Nephron progenitor cell (in vitro differentiated cells): Measurements from ENCODE around the gene GPR32.
"Not testable (repeated sequence)": the region's sequence is repeated elsewhere in the genome, so short reads cannot be mapped to it uniquely, and the experiment has no call there.

Experiments
- DNase-seq: peaks from one replicate; pipeline ENCODE4 v3.0.0; 2021
- H3K27ac Mint-ChIP-seq: 2 replicates; pipeline ENCODE4 v1.8.0; 2021; ENCODE audit warnings: mild to moderate bottlenecking, moderate library complexity, mixed read lengths
- H3K27me3 Mint-ChIP-seq: 2 replicates; pipeline ENCODE4 v1.8.0; 2021; ENCODE audit warnings: mild to moderate bottlenecking, low read depth, mixed read lengths; ENCODE audit not compliant: poor library complexity
- H3K36me3 Mint-ChIP-seq: 2 replicates; pipeline ENCODE4 v1.8.0; 2021; ENCODE audit warnings: low read depth, mixed read lengths
- H3K4me1 Mint-ChIP-seq: 2 replicates; pipeline ENCODE4 v1.8.0; 2021; ENCODE audit warnings: mixed read lengths
- H3K4me3 Mint-ChIP-seq: 2 replicates; pipeline ENCODE4 v1.8.0; 2021; ENCODE audit warnings: mild to moderate bottlenecking, moderate library complexity, mixed read lengths
- H3K9me3 Mint-ChIP-seq: 2 replicates; pipeline ENCODE4 v1.8.0; 2021; ENCODE audit warnings: mild to moderate bottlenecking, moderate library complexity, mixed read lengths
- TF ChIP-seq, protein P1 (sequence below): fragments of 200-600 bp; sonication (generic); IDR thresholded peaks from 2 replicates; pipeline ENCODE4 v1.5.0; 2021; ENCODE audit warnings: antibody characterized with exemption

GPR32 gene, protein sequence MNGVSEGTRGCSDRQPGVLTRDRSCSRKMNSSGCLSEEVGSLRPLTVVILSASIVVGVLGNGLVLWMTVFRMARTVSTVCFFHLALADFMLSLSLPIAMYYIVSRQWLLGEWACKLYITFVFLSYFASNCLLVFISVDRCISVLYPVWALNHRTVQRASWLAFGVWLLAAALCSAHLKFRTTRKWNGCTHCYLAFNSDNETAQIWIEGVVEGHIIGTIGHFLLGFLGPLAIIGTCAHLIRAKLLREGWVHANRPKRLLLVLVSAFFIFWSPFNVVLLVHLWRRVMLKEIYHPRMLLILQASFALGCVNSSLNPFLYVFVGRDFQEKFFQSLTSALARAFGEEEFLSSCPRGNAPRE

DNA sequence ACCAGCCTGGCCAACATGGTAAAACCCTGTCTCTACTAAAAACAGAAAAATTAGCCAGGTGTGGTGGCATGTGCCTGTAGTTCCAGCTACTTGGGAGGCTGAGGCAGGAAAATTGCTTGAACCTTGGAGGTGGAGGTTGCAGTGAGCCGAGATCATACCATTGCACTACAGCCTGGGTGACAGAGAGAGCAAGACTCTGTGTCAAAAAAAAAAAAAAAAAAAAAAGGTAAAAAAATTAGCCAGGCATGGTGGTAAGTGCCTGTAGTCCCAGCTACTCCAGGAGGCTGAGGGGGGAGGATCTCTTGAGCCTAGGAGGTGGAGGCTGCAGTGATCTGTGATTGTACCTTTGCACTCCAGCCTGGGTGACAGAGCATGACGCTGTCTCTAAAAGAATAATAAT is at the start of gene GPR32:
Gene GPR32 (plus strand): TSS at position 301 of the 400 bp plus-strand sequence. CDS start 137 bp downstream, outside the sequence.
- H3K27me3 Mint-ChIP-seq, result peaks cover 37% of the 10 kb centered on the region
- not testable (repeated sequence) for H3K4me3 Mint-ChIP-seq, H3K4me1 Mint-ChIP-seq, H3K9me3 Mint-ChIP-seq, H3K27ac Mint-ChIP-seq, H3K36me3 Mint-ChIP-seq, DNase-seq

DNA sequence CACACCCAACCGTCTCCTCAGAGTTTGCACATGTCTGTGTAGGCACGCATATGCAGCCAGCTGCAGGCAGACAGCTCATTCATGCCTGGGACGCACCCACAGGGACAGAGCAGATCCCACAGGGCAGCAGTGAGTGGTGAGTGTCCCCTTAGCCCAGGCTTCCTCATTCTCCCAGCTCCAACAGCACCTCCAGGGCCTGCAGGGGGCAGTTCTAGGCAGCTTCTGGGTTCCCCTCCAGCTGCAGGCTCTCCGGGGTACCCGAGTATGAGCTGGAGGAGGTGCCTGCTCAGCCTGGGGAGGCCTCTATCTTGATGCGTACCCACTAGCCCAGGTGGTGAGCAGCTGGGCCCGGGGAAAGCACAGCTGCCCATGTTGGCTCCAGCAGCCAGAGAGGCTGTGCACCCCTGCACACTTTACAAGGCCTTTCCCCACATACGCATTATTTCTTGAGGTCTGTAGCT is 49.3 kb upstream of the GPR32 start:
- Mint-ChIP-seq H3K27ac (no peak overlapping the region), H3K36me3 (peaks cover 5% of the 10 kb centered on the region), H3K4me1 (peaks cover 56% of the 10 kb centered on the region), H3K4me3 (peak overlapping the region; percentile 73), H3K9me3 (no peaks in the 10 kb centered on the region), H3K27me3 (peaks cover 8% of the 10 kb centered on the region)
- TF ChIP-seq, protein P1, sequence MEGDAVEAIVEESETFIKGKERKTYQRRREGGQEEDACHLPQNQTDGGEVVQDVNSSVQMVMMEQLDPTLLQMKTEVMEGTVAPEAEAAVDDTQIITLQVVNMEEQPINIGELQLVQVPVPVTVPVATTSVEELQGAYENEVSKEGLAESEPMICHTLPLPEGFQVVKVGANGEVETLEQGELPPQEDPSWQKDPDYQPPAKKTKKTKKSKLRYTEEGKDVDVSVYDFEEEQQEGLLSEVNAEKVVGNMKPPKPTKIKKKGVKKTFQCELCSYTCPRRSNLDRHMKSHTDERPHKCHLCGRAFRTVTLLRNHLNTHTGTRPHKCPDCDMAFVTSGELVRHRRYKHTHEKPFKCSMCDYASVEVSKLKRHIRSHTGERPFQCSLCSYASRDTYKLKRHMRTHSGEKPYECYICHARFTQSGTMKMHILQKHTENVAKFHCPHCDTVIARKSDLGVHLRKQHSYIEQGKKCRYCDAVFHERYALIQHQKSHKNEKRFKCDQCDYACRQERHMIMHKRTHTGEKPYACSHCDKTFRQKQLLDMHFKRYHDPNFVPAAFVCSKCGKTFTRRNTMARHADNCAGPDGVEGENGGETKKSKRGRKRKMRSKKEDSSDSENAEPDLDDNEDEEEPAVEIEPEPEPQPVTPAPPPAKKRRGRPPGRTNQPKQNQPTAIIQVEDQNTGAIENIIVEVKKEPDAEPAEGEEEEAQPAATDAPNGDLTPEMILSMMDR, result no peak
- peak; percentile 27 for DNase-seq

DNA sequence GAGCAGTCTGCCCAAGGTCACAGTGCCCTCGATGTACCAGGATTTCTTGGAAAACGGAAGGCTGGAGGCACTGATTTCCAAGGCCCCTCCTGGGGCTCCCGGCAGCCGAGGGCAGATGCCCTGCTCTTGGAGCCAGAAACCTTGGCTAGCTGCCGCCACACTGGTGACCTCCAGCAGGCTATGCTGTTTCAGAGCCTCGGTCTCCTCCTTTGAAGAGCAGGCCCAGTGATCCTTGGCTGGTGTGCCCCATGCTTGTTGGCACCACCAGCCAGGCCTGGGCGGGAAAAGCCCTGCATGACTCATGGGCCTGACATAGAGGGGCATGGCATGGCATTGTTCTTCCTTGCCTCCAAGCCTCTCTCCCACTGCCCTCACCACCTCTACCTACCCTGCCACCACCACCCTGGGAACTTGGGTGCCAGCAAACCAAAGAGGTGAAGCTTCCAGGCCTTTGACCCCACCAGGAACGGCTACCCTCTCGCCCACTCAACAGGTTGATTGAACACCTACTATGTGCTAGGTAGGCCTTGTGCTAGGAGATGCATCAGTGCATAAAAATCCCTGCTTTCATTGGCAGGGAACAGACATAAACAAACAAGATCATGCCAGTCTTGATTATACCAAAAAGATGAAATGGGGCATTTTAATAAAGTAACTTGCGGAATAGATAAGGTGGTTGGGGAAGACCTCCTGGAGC is 48.7 kb upstream of the GPR32 start:
- Mint-ChIP-seq H3K4me1 (peaks cover 61% of the 10 kb centered on the region), H3K27me3 (peaks cover 8% of the 10 kb centered on the region), H3K36me3 (no peaks in the 10 kb centered on the region), H3K9me3 (no peaks in the 10 kb centered on the region), H3K4me3 (peak overlapping the region; percentile 56), H3K27ac (no peak overlapping the region)
- TF ChIP-seq, protein P1, result no peak
- DNase-seq, result no peak

DNA sequence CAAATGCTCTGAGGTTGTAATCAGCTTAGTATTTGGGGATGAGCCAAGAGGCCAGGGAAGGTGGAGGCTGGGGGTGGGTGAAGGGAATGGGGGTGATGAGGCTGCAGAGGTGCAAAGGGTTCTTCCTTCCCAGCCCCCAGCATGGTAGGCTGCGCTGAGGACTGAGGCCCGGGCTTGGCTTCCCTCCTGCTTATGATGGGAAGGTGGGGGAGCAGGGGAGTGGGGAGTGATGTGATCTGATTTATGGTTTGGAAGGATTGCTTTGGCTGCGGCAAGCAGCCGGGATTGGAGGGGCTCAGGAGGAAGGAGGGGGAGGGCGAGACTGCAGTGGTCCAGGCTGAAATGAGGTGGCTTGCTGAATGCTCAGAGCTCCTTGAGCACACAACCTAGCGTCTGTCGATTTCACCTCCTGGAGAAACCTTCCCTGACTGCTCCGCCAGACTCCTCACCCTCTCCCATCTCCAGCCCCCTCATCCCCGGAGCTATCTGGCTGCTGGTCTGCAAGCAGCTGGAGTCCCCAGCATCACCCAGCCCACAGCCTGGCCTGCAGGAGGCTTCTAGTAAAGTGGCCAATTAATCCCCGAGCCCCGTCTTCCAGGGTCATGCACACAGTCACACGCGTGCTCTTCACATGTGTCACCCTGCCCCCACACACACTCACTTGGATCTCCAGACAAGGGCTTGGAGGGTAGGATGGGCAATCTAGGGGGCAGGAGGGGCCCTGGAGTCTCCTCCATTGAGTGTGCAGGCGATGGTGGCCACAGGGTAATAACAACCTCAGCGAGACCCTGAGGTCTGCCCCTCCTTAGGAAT is 47.9 kb upstream of the GPR32 start:
- peak overlapping the region; percentile 95 for H3K4me3 Mint-ChIP-seq
- DNase-seq, result peak; percentile 47
- TF ChIP-seq, protein P1, result no peak
- H3K36me3 Mint-ChIP-seq, result no peaks in the 10 kb centered on the region
- no peak overlapping the region for H3K27ac Mint-ChIP-seq
- H3K4me1 Mint-ChIP-seq, result peaks cover 64% of the 10 kb centered on the region
- peaks cover 7% of the 10 kb centered on the region for H3K27me3 Mint-ChIP-seq
- H3K9me3 Mint-ChIP-seq, result no peaks in the 10 kb centered on the region

DNA sequence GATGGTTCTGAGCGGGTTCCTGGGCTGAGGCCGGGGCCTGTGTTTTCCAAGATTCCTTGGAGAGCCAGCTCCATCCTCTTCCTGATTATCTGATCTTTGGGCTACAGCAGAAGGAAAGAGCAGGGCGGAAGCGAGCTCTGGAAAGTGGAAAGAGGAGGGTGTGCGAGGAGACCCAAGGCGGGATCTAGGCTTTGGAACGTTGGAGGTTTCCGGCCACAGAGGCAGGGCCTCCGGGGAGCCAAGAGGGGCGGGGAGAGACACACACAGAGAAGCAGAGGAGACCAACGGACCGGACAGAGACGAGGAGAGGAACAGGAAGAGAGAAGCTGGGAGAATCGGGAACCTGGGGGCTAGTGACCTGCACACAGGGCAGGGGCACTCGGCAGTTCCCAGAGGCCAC is 47.2 kb upstream of the GPR32 start, which contains the start of gene CLEC11A:
Gene CLEC11A (plus strand): TSS at position 296 of the 400 bp plus-strand sequence. CDS start 162 bp downstream, outside the sequence.
- Mint-ChIP-seq H3K9me3 (no peaks in the 10 kb centered on the region), H3K4me3 (peak within 1 kb of the TSS; percentile 95), H3K27ac (peak within 1 kb of the TSS; percentile 82), H3K4me1 (peaks cover 65% of the 10 kb centered on the region), H3K36me3 (no peaks in the 10 kb centered on the region), H3K27me3 (peaks cover 4% of the 10 kb centered on the region)
- peak; percentile 40 for DNase-seq
- TF ChIP-seq, protein P1, result no peak
